Measurements from ENCODE around the gene DHX35. TPM values are rescaled to one million over a fixed set of nuclear protein-coding genes. Genes with fewer than 3 reads are reported as not detected.

DHX35 gene
- total and polyA plus RNA-seq, 2 of the 13 experiments (the other 11 are each of a cell fraction or from before 2014, with no cell fraction given), result 25.8 to 28.7 TPM

GRCh38 chr20:38961530-38962043 is 557 bp upstream of the DHX35 start (continued):
- no peak for TF ChIP-seq ZXDC (CRISPR knock-in tag; IDR thresholded peaks at IDR 0.05)
- TF ChIP-seq ZNF224 (CRISPR knock-in tag; IDR thresholded peaks at IDR 0.05), result no peak
- peak; percentile 26; the same call in 1 of the 2 replicates for TF ChIP-seq ZNF441 (CRISPR knock-in tag; IDR thresholded peaks at IDR 0.05; ENCODE audit: borderline replicate concordance)
- TF ChIP-seq ZNF879 (CRISPR knock-in tag; IDR thresholded peaks at IDR 0.05), result no peak; the same call in 1 of the 2 replicates
- no peak for TF ChIP-seq RNF2 (conservative IDR thresholded peaks at IDR 0.05; ENCODE audit: low read depth)
- no peak for TF ChIP-seq REPIN1 (CRISPR knock-in tag; IDR thresholded peaks at IDR 0.05; ENCODE audit: borderline replicate concordance, low read depth)
- TF ChIP-seq ATM (IDR thresholded peaks at IDR 0.05; ENCODE audit: borderline replicate concordance), result no peak
- TF ChIP-seq RELA (CRISPR knock-in tag; IDR thresholded peaks at IDR 0.05), result no peak
- TF ChIP-seq ZBTB7A (CRISPR knock-in tag; IDR thresholded peaks at IDR 0.05), result no peak
- TF ChIP-seq ZNF234 (CRISPR knock-in tag; conservative IDR thresholded peaks at IDR 0.05), result no peak; the same call in 1 of the 2 replicates
- TF ChIP-seq IKZF4 (CRISPR knock-in tag; IDR thresholded peaks at IDR 0.05; ENCODE audit: borderline replicate concordance, low read depth, not compliant biosample characterization), result peak; percentile 67
- no peak for TF ChIP-seq HOXA9 (CRISPR knock-in tag; IDR thresholded peaks at IDR 0.05; ENCODE audit: borderline replicate concordance)
- TF ChIP-seq SNAPC5 (CRISPR knock-in tag; IDR thresholded peaks at IDR 0.05; ENCODE audit: borderline replicate concordance), result peak; percentile 90; the same call in 1 of the 2 replicates
- no peak for TF ChIP-seq ZNF629 (CRISPR knock-in tag; conservative IDR thresholded peaks at IDR 0.05)
- no peak for TF ChIP-seq HIVEP1 (CRISPR knock-in tag; IDR thresholded peaks at IDR 0.05)
- TF ChIP-seq NFATC3 (CRISPR knock-in tag; IDR thresholded peaks at IDR 0.05), result peak; percentile 55; the same call in 1 of the 2 replicates
- TF ChIP-seq TARDBP (CRISPR knock-in tag; IDR thresholded peaks at IDR 0.05), result 0 out of 2 replicates have a peak, but pooled peaks have one; percentile 1
- peak; percentile 82; the same call in 1 of the 2 replicates for TF ChIP-seq MEF2D (CRISPR knock-in tag; IDR thresholded peaks at IDR 0.05)
- TF ChIP-seq SP140L (CRISPR knock-in tag; IDR thresholded peaks at IDR 0.05; ENCODE audit: borderline replicate concordance), result no peak
- TF ChIP-seq ZNF326 (CRISPR knock-in tag; IDR thresholded peaks at IDR 0.05; ENCODE audit: borderline replicate concordance), result 0 out of 2 replicates have a peak, but pooled peaks have one; percentile 40
- 0 out of 2 replicates have a peak, but pooled peaks have one; percentile 16 for TF ChIP-seq CHCHD3 (CRISPR knock-in tag; IDR thresholded peaks at IDR 0.05)
- peak; percentile 1; the same call in 1 of the 2 replicates for TF ChIP-seq ZMYM3 (CRISPR knock-in tag; IDR thresholded peaks at IDR 0.05)
- TF ChIP-seq PTBP1 (IDR thresholded peaks at IDR 0.05; ENCODE audit: low read depth, low read length, poor library complexity, severe bottlenecking), result no peak
- 0 out of 2 replicates have a peak, but pooled peaks have one; percentile 10 for TF ChIP-seq ZZZ3 (CRISPR knock-in tag; IDR thresholded peaks at IDR 0.05; ENCODE audit: borderline replicate concordance)
- 0 out of 2 replicates have a peak, but pooled peaks have one; percentile 30 for TF ChIP-seq ZNF670 (CRISPR knock-in tag; IDR thresholded peaks at IDR 0.05; ENCODE audit: borderline replicate concordance)
- no peak for TF ChIP-seq HOXA5 (CRISPR knock-in tag; IDR thresholded peaks at IDR 0.05)
- no peak for TF ChIP-seq SKIL (CRISPR knock-in tag; IDR thresholded peaks at IDR 0.05; ENCODE audit: borderline replicate concordance)

Measured in HepG2 (cell line).